Embryonic facial prominence (tissue), 1 donor: ENCODE measurements around the gene ARHGAP6.
"Not testable (repeated sequence)": the region's sequence is repeated elsewhere in the genome, so short reads cannot be mapped to it uniquely, and the experiment has no call there.

Source experiments
- DNase-seq: peaks from one replicate; pipeline ENCODE4 v3.0.0-alpha.2; 2016; ENCODE audit errors: extremely low spot score

Gene ARHGAP6

GRCh38 chrX:11235377-11235776 lies 430.3 kb downstream of the ARHGAP6 start:
- DNase-seq, result not testable (repeated sequence)

- no peak for DNase-seq
Measured at GRCh38 chrX:11215191-11215921, 450.4 kb downstream of the ARHGAP6 start.

GRCh38 chrX:11214346-11215190 lies 451.2 kb downstream of the ARHGAP6 start:
- DNase-seq, result no peak

- DNase-seq, result no peak
Measured at GRCh38 chrX:11212741-11213140, 453.0 kb downstream of the ARHGAP6 start.

GRCh38 chrX:11210415-11210801 lies 455.3 kb downstream of the ARHGAP6 start:
- no peak for DNase-seq

- no peak for DNase-seq
Measured at GRCh38 chrX:11209798-11210414, 455.8 kb downstream of the ARHGAP6 start.

- DNase-seq, result no peak
Measured at GRCh38 chrX:11206716-11207115, 459.0 kb downstream of the ARHGAP6 start.

- no peak for DNase-seq
Measured at GRCh38 chrX:11205796-11206195, 459.9 kb downstream of the ARHGAP6 start.

- no peak for DNase-seq
Measured at GRCh38 chrX:11197671-11198070, 468.0 kb downstream of the ARHGAP6 start.

GRCh38 chrX:11196476-11196875 lies 469.2 kb downstream of the ARHGAP6 start:
- no peak for DNase-seq

GRCh38 chrX:11193035-11193469 lies 472.7 kb downstream of the ARHGAP6 start:
- no peak for DNase-seq

GRCh38 chrX:11190745-11191510 lies 474.8 kb downstream of the ARHGAP6 start:
- no peak for DNase-seq

- no peak for DNase-seq
Measured at GRCh38 chrX:11189097-11189496, 476.6 kb downstream of the ARHGAP6 start.

GRCh38 chrX:11188664-11189063 lies 477.1 kb downstream of the ARHGAP6 start:
- DNase-seq, result no peak

- no peak for DNase-seq
Measured at GRCh38 chrX:11187001-11187400, 478.7 kb downstream of the ARHGAP6 start.

GRCh38 chrX:11185861-11186260 lies 479.9 kb downstream of the ARHGAP6 start:
- no peak for DNase-seq

- no peak for DNase-seq
Measured at GRCh38 chrX:11180571-11180970, 485.1 kb downstream of the ARHGAP6 start.

GRCh38 chrX:11172415-11172814 lies 493.3 kb downstream of the ARHGAP6 start:
- DNase-seq, result no peak

- DNase-seq, result no peak
Measured at GRCh38 chrX:11171956-11172355, 493.8 kb downstream of the ARHGAP6 start.

- DNase-seq, result no peak
Measured at GRCh38 chrX:11164433-11164832, 501.3 kb downstream of the ARHGAP6 start.

- no peak for DNase-seq
Measured at GRCh38 chrX:11159149-11159548, 506.6 kb downstream of the ARHGAP6 start.
